Colonic mucosa (tissue), 4 donors: Measurements from ENCODE around the gene GP9. TPM values are rescaled to one million over a fixed set of nuclear protein-coding genes. Genes with fewer than 3 reads are reported as not detected.

Source experiments
- DNase-seq: peaks from one replicate; pipeline ENCODE4 v3.0.0-alpha.2; 2020
- H3K27ac ChIP-seq: fragments of 200-600 bp; one replicate; pipeline ENCODE4 v1.8.0; 2021
- H3K27me3 ChIP-seq: fragments of 200-600 bp; one replicate; pipeline ENCODE4 v1.8.0; 2021
- H3K36me3 ChIP-seq: fragments of 200-600 bp; one replicate; pipeline ENCODE4 v1.8.0; 2021
- H3K4me1 ChIP-seq: fragments of 200-600 bp; one replicate; pipeline ENCODE4 v1.8.0; 2021; ENCODE audit warnings: mild to moderate bottlenecking
- H3K4me3 ChIP-seq: fragments of 200-600 bp; one replicate; pipeline ENCODE4 v1.8.0; 2021
- H3K9ac ChIP-seq, 2 donors: one replicate each; pipeline ENCODE4 v1.7.0; 2013; ENCODE audit warnings: control low read depth in 2 of 2, low read depth in 2 of 2, low read length in 2 of 2
- H3K9me3 ChIP-seq: fragments of 200-600 bp; one replicate; pipeline ENCODE4 v1.8.0; 2021
- CTCF ChIP-seq: fragments of 200-600 bp; IDR thresholded peaks from one replicate; pipeline ENCODE4 v1.8.0; 2022; ENCODE audit warnings: antibody characterized with exemption, mild to moderate bottlenecking
- intact Hi-C: fragments of 100-400 bp; cut with DNase I; formaldehyde crosslinking; loops from one replicate; pipeline ENCODE4 v1.14.1; 2022
- total RNA-seq, 2 donors: library from RNA; stranded (reverse); fragmentation: NEBNext Ultra II Directional in 1 of 2; extraction: Animal tissue kit (Norgen Biotek cat#: 25700) in 1 of 2; gene quantifications; one replicate each; pipeline ENCODE4 v1.2.1, GENCODE V29; 2021
- donor health status: healthy.
- donor health status: DM: no; HTN: no; CAD: no.
- donor health status: DM: no; HTN: no; CAD: no.

GP9 gene
- total RNA-seq, 2 donors from 2014 or later: 0.37 TPM; not detected in 1

- no peaks in the 10 kb centered on the region for H3K27me3 ChIP-seq
- H3K9ac ChIP-seq: no peak overlapping the region
- H3K4me3 ChIP-seq: no peak overlapping the region
- no peak overlapping the region for H3K27ac ChIP-seq
- no peaks in the 10 kb centered on the region for H3K4me1 ChIP-seq
- no peaks in the 10 kb centered on the region for H3K9me3 ChIP-seq
- peaks cover 4% of the 10 kb centered on the region for H3K36me3 ChIP-seq
- intact Hi-C loops: no loop called here
- no peak for TF ChIP-seq CTCF
- no peak for DNase-seq
Measured at GRCh38 chr3:129095285-129095684, 34.7 kb downstream of the GP9 start.

DNA sequence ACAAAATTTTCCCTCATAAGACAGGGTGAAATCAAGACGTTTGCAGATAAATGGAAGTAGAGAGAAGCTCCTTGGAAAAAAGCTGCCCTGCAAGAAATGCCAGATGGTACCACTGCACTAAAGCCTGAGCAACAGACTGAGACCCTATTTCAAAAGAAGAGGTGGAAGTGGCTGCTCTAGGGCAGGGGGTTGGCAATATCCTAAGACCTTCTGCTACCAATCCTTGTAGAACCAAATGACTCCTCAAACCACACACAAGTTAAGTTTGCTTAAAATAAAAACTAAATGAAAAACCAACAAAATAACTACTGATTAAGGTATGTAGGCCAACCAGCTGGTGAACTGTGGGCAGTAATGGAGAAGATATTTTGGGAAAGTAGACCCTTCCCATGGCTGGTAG is 39.7 kb downstream of the GP9 start:
- intact Hi-C loops: no loop called here
- Histone ChIP-seq H3K27ac (no peak overlapping the region), H3K4me3 (no peak overlapping the region), H3K4me1 (no peaks in the 10 kb centered on the region), H3K9ac (no peak overlapping the region), H3K36me3 (no peaks in the 10 kb centered on the region), H3K9me3 (no peaks in the 10 kb centered on the region), H3K27me3 (no peaks in the 10 kb centered on the region)
- no peak for DNase-seq
- TF ChIP-seq CTCF: no peak

DNA sequence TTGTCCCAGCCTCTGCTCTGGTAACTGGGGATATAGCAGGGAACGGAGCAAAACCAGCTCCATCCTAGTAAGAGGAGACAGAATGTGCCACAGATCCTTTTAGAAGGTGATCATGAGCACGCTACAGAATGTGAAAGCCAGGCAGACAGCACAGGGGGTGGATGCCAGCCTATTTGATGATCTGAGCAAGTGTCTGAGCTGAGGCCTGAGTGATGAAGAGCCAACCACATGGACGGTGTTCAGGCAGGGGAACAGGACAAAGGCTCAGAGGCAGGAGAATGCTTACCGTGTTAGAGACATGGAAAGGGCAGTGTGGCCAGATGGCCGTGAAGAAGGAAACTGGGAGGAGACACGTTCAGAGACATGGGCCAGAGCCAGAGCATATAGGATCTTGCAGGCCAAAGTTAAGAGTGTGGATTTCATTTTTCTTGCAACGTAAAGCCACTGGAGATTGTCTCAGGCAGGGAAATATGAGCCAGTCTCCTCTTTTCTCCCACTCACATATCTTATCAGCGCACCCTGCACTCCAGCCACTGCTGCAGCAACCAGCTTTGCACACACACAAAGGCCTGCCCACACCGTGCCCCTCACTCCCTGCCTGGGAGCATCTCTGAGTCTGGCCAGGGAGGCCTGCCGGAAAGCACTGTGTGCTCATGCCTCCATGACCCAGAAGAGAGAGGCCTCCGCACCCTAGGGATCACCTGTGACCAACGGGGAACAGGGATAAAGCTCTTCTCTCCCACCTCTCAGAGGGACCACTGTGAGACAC is 41.0 kb downstream of the GP9 start:
- Histone ChIP-seq H3K9ac (no peak overlapping the region), H3K9me3 (no peaks in the 10 kb centered on the region), H3K36me3 (no peaks in the 10 kb centered on the region), H3K27ac (no peak overlapping the region), H3K27me3 (no peaks in the 10 kb centered on the region), H3K4me1 (no peaks in the 10 kb centered on the region), H3K4me3 (no peak overlapping the region)
- no peak for DNase-seq
- intact Hi-C loops: no loop called here
- TF ChIP-seq CTCF: no peak

- DNase-seq: no peak
- TF ChIP-seq CTCF: no peak
- intact Hi-C loops: no loop called here
- Histone ChIP-seq H3K27me3 (no peaks in the 10 kb centered on the region), H3K9me3 (no peaks in the 10 kb centered on the region), H3K4me3 (no peak overlapping the region), H3K4me1 (no peaks in the 10 kb centered on the region), H3K27ac (no peak overlapping the region), H3K36me3 (peaks cover 3% of the 10 kb centered on the region), H3K9ac (no peak overlapping the region)
Measured at GRCh38 chr3:129103296-129103695, 42.7 kb downstream of the GP9 start.

- no peak overlapping the region for H3K9ac ChIP-seq
- H3K9me3 ChIP-seq: no peaks in the 10 kb centered on the region
- DNase-seq: no peak
- intact Hi-C loops: no loop called here
- H3K36me3 ChIP-seq: peaks cover 9% of the 10 kb centered on the region
- H3K4me3 ChIP-seq: no peak overlapping the region
- H3K4me1 ChIP-seq: no peaks in the 10 kb centered on the region
- H3K27me3 ChIP-seq: no peaks in the 10 kb centered on the region
- no peak overlapping the region for H3K27ac ChIP-seq
- TF ChIP-seq CTCF: no peak
Measured at GRCh38 chr3:129104051-129104450, 43.5 kb downstream of the GP9 start.
